ENCODE data around the gene AGO4.

- TF ChIP-seq, protein P1, sequence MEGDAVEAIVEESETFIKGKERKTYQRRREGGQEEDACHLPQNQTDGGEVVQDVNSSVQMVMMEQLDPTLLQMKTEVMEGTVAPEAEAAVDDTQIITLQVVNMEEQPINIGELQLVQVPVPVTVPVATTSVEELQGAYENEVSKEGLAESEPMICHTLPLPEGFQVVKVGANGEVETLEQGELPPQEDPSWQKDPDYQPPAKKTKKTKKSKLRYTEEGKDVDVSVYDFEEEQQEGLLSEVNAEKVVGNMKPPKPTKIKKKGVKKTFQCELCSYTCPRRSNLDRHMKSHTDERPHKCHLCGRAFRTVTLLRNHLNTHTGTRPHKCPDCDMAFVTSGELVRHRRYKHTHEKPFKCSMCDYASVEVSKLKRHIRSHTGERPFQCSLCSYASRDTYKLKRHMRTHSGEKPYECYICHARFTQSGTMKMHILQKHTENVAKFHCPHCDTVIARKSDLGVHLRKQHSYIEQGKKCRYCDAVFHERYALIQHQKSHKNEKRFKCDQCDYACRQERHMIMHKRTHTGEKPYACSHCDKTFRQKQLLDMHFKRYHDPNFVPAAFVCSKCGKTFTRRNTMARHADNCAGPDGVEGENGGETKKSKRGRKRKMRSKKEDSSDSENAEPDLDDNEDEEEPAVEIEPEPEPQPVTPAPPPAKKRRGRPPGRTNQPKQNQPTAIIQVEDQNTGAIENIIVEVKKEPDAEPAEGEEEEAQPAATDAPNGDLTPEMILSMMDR (IDR thresholded peaks at IDR 0.05): no peak
- no peak for TF ChIP-seq POLR2A (IDR thresholded peaks at IDR 0.05)
Observed at GRCh38 chr1:35870651-35871309, 63.0 kb downstream of the AGO4 start.

Data from uterus (tissue), 2 donors.